H9 (cell line): Measurements from ENCODE around the gene BRK1. TPM values are rescaled to one million over a fixed set of nuclear protein-coding genes. Genes with fewer than 3 reads are reported as not detected.

ENCODE experiments used
- DNase-seq: peaks from one replicate; pipeline ENCODE4 v3.0.0-alpha.2; 2017
- H2AFZ ChIP-seq: one replicate; pipeline ENCODE4 v1.6.1; 2013; ENCODE audit warnings: mild to moderate bottlenecking, low read length, control low read depth, moderate library complexity
- H2AK5ac ChIP-seq: 2 replicates; pipeline ENCODE4 v1.6.1; 2013; ENCODE audit warnings: low read length, control low read depth, mixed read lengths; ENCODE audit not compliant: insufficient read length
- H2BK120ac ChIP-seq: one replicate; pipeline ENCODE4 v1.6.1; 2013; ENCODE audit warnings: low read depth, mild to moderate bottlenecking, low read length, control low read depth, inconsistent platforms; ENCODE audit not compliant: poor library complexity, severe bottlenecking
- H2BK12ac ChIP-seq: 2 replicates; pipeline ENCODE4 v1.6.1; 2013; ENCODE audit warnings: low read length, control low read depth, mixed read lengths, low read depth; ENCODE audit not compliant: insufficient read length
- H2BK15ac ChIP-seq: 2 replicates; pipeline ENCODE4 v1.6.1; 2013; ENCODE audit warnings: low read depth, low read length, control low read depth
- H2BK20ac ChIP-seq: one replicate; pipeline ENCODE4 v1.6.1; 2013; ENCODE audit warnings: low read depth, mild to moderate bottlenecking, low read length, control low read depth, inconsistent platforms; ENCODE audit not compliant: poor library complexity, severe bottlenecking
- H2BK5ac ChIP-seq: 2 replicates; pipeline ENCODE4 v1.6.1; 2013; ENCODE audit warnings: low read length, control low read depth, mixed read lengths; ENCODE audit not compliant: insufficient read length
- H3K14ac ChIP-seq: 2 replicates; pipeline ENCODE4 v1.6.1; 2013; ENCODE audit warnings: low read length, control low read depth; ENCODE audit not compliant: insufficient read depth
- H3K18ac ChIP-seq: 2 replicates; pipeline ENCODE4 v1.6.1; 2013; ENCODE audit warnings: low read depth, mild to moderate bottlenecking, mixed read lengths, low read length, control low read depth; ENCODE audit not compliant: insufficient read length
- H3K23ac ChIP-seq: 2 replicates; pipeline ENCODE4 v1.6.1; 2013; ENCODE audit warnings: low read length, control low read depth, mixed read lengths, low read depth; ENCODE audit not compliant: insufficient read length
- H3K23me2 ChIP-seq: 2 replicates; pipeline ENCODE4 v1.6.1; 2013; ENCODE audit warnings: low read depth, mild to moderate bottlenecking, mixed read lengths, low read length, control low read depth; ENCODE audit not compliant: insufficient read length, poor library complexity, severe bottlenecking
- H3K27ac ChIP-seq: 2 replicates; pipeline ENCODE4 v1.5.1; 2013; ENCODE audit warnings: low read length, control low read depth, mixed read lengths, low read depth; ENCODE audit not compliant: insufficient read length
- H3K27me3 ChIP-seq: 2 replicates; pipeline ENCODE4 v1.6.1; 2013; ENCODE audit warnings: low read length, control low read depth, inconsistent platforms; ENCODE audit not compliant: insufficient read depth
- H3K4ac ChIP-seq: 2 replicates; pipeline ENCODE4 v1.6.1; 2013; ENCODE audit warnings: low read depth, mild to moderate bottlenecking, control low read depth, inconsistent platforms, low read length, moderate library complexity
- H3K4me1 ChIP-seq: 2 replicates; pipeline ENCODE4 v1.6.1; 2013; ENCODE audit warnings: low read length, control low read depth, inconsistent platforms; ENCODE audit not compliant: insufficient read depth
- H3K4me2 ChIP-seq: 2 replicates; pipeline ENCODE4 v1.6.1; 2013; ENCODE audit warnings: low read length, control low read depth, mixed read lengths; ENCODE audit not compliant: insufficient read length, insufficient read depth
- H3K56ac ChIP-seq: 2 replicates; pipeline ENCODE4 v1.6.1; 2013; ENCODE audit warnings: low read depth, mild to moderate bottlenecking, mixed read lengths, low read length, control low read depth; ENCODE audit not compliant: insufficient read length
- H3K79me1 ChIP-seq: 2 replicates; pipeline ENCODE4 v1.6.1; 2013; ENCODE audit warnings: low read depth, mild to moderate bottlenecking, moderate library complexity, low read length, control low read depth, inconsistent platforms; ENCODE audit not compliant: insufficient read depth, poor library complexity, severe bottlenecking
- H3K79me2 ChIP-seq: 2 replicates; pipeline ENCODE4 v1.6.1; 2013; ENCODE audit warnings: low read length, control low read depth, inconsistent platforms; ENCODE audit not compliant: insufficient read depth
- H3K9ac ChIP-seq: 2 replicates; pipeline ENCODE4 v1.6.1; 2013; ENCODE audit warnings: low read length, control low read depth, mixed read lengths; ENCODE audit not compliant: insufficient read length; ENCODE audit errors: extremely low read depth
- H3K9me3 ChIP-seq: one replicate; pipeline ENCODE4 v1.6.1; 2013; ENCODE audit warnings: low read depth, low read length, inconsistent platforms; ENCODE audit not compliant: control insufficient read depth
- H3T11ph ChIP-seq: one replicate; pipeline ENCODE4 v1.6.1; 2013; ENCODE audit warnings: mild to moderate bottlenecking, low read length, control low read depth, inconsistent platforms
- H4K20me1 ChIP-seq: one replicate; pipeline ENCODE4 v1.6.1; 2013; ENCODE audit not compliant: control insufficient read depth, insufficient read length, insufficient read depth
- H4K5ac ChIP-seq: 2 replicates; pipeline ENCODE4 v1.6.1; 2013; ENCODE audit warnings: low read depth, mild to moderate bottlenecking, mixed read lengths, low read length, control low read depth; ENCODE audit not compliant: insufficient read length
- H4K8ac ChIP-seq: replicated peaks from 2 replicates; pipeline ENCODE4 v1.6.1; 2013; ENCODE audit warnings: low read length, control low read depth, mixed read lengths, low read depth; ENCODE audit not compliant: insufficient read length
- H4K91ac ChIP-seq: 2 replicates; pipeline ENCODE4 v1.6.1; 2013; ENCODE audit warnings: low read depth, mild to moderate bottlenecking, moderate library complexity, mixed read lengths, low read length, control low read depth; ENCODE audit not compliant: insufficient read length
- H3K27ac Mint-ChIP-seq, 3 experiments: 2 replicates in 2 of 3; 3 replicates in 1 of 3; pipeline ENCODE4 v1.8.0; 2020 to 2021; ENCODE audit warnings: mixed read lengths in 3 of 3, mild to moderate bottlenecking in 1 of 3, moderate library complexity in 1 of 3
- H3K27me3 Mint-ChIP-seq: 2 replicates; pipeline ENCODE4 v1.8.0; 2021; ENCODE audit warnings: low read depth, mild to moderate bottlenecking, moderate library complexity, mixed read lengths
- H3K36me3 Mint-ChIP-seq, 3 experiments: 2 replicates in 2 of 3; 3 replicates in 1 of 3; pipeline ENCODE4 v1.8.0; 2020 to 2021; ENCODE audit warnings: low read depth in 3 of 3, mixed read lengths in 3 of 3; ENCODE audit not compliant: insufficient read depth in 1 of 3
- H3K4me1 Mint-ChIP-seq, 2 experiments: 2 replicates each; pipeline ENCODE4 v1.8.0; 2020; ENCODE audit warnings: mixed read lengths in 2 of 2
- H3K4me3 Mint-ChIP-seq, 2 experiments: 2 replicates in 1 of 2; 3 replicates in 1 of 2; pipeline ENCODE4 v1.8.0; 2020 to 2021; ENCODE audit warnings: mild to moderate bottlenecking in 2 of 2, mixed read lengths in 2 of 2, moderate library complexity in 1 of 2
- H3K9me3 Mint-ChIP-seq, 2 experiments: 2 replicates in 1 of 2; 3 replicates in 1 of 2; pipeline ENCODE4 v1.8.0; 2020; ENCODE audit warnings: mild to moderate bottlenecking in 2 of 2, mixed read lengths in 2 of 2, moderate library complexity in 1 of 2
- CTCF ChIP-seq: fragments of 200-600 bp; sonication (generic); conservative IDR thresholded peaks from 3 replicates; pipeline ENCODE4 v1.8.0; 2021; ENCODE audit warnings: antibody characterized with exemption, mild to moderate bottlenecking
- WGBS: extraction: QIAGEN DNeasy Blood & Tissue Kit; methylation state at CpG from one replicate; pipeline ENCODE4 v1.1.7; 2013; ENCODE audit warnings: missing lambda C conversion rate, low lambda C conversion rate, mixed read lengths; ENCODE audit not compliant: insufficient read length; ENCODE audit errors: extremely low coverage; 5-methylcytosine and 5-hydroxymethylcytosine counted together
- total RNA-seq: library from RNA; stranded (reverse); gene quantifications from 2 replicates; pipeline ENCODE4 v1.2.1, GENCODE V29; 2021

BRK1 gene
- total RNA-seq, 1 experiment from 2014 or later = 121 TPM

- H3K18ac ChIP-seq = no peak overlapping the region
- H3K56ac ChIP-seq = no peak overlapping the region
- no peak overlapping the region for H3K4me2 ChIP-seq
- H3K9me3 ChIP-seq = no peaks in the 10 kb centered on the region
- WGBS = no CpG with 5 or more reads among the region's 8 CpGs
- no peaks in the 10 kb centered on the region for H3K27me3 ChIP-seq
- TF ChIP-seq CTCF = peak; percentile 52; the same call in 2 of the 3 replicates
- H3K9ac ChIP-seq = no peak overlapping the region
- H2BK5ac ChIP-seq = no peak overlapping the region
- H3K79me2 ChIP-seq = no peaks in the 10 kb centered on the region
- H3K23ac ChIP-seq = no peak overlapping the region
- H2AK5ac ChIP-seq = no peak overlapping the region
- H2BK12ac ChIP-seq = no peak overlapping the region
- H3K27me3 Mint-ChIP-seq = peaks cover 9% of the 10 kb centered on the region
- H4K91ac ChIP-seq = no peak overlapping the region
- H4K8ac ChIP-seq = no peak overlapping the region
- H3K4me3 Mint-ChIP-seq = no peak overlapping the region
- no peak overlapping the region for H3K27ac Mint-ChIP-seq
- H3K4ac ChIP-seq = no peak overlapping the region
- no peak overlapping the region for H2BK15ac ChIP-seq
- no peaks in the 10 kb centered on the region for H3K4me1 ChIP-seq
- H3K14ac ChIP-seq = no peak overlapping the region
- H3K23me2 ChIP-seq = peaks cover 5% of the 10 kb centered on the region
- no peak overlapping the region for H3T11ph ChIP-seq
- no peak overlapping the region for H2AFZ ChIP-seq
- H3K79me1 ChIP-seq = no peaks in the 10 kb centered on the region
- H4K20me1 ChIP-seq = no peaks in the 10 kb centered on the region
- H3K4me1 Mint-ChIP-seq = peaks cover 6 to 10% of the 10 kb centered on the region in 2 experiments; a peak in 3 of 4 replicates
- no peak for DNase-seq
- H4K5ac ChIP-seq = no peak overlapping the region
- H2BK120ac ChIP-seq = no peak overlapping the region
- H3K27ac ChIP-seq = no peak overlapping the region
- H3K9me3 Mint-ChIP-seq = peaks cover 14 to 21% of the 10 kb centered on the region in 2 experiments
- no peak overlapping the region for H2BK20ac ChIP-seq
- peaks cover 7 to 18% (median 15%) of the 10 kb centered on the region in 3 experiments for H3K36me3 Mint-ChIP-seq
Measured at GRCh38 chr3:10169000-10169496, 53.6 kb downstream of the BRK1 start.
